IMR-90 (cell line): Measurements from ENCODE around the gene SIAH3. TPM values are rescaled to one million over a fixed set of nuclear protein-coding genes. Genes with fewer than 3 reads are reported as not detected.

ENCODE experiments used
- ATAC-seq: fragments of 200-7000 bp; cut with Tn5 transposase; 2 replicates; pipeline ENCODE4 v1.9.1; 2020; ENCODE audit warnings: low read depth, mild to moderate bottlenecking, moderate library complexity
- BruUV-seq: library from RNA; stranded (reverse); fragments of 400-500 nt; replicated peaks from 2 replicates; lab custom pipeline; 2021; lab: Mats Ljungman, UMichigan
- CTCF ChIA-PET: fragments of 300-600 bp; formaldehyde crosslinking; extraction: SDS; loops from one replicate; lab custom pipeline; 2021; ENCODE audit warnings: antibody characterized with exemption; lab: Yijun Ruan, JAX
- POLR2A ChIA-PET: fragments of 300-600 bp; sonication (Branson Sonifier 250); formaldehyde crosslinking; loops from one replicate; lab custom pipeline; 2022; ENCODE audit warnings: antibody characterized with exemption; ENCODE audit not compliant: unreplicated experiment; lab: Charles Lee
- DNase-seq: peaks from one replicate; pipeline ENCODE4 v3.0.0; 2013
- H2AFZ ChIP-seq: replicated peaks from 2 replicates; pipeline ENCODE3; 2013; ENCODE audit warnings: low read length, mild to moderate bottlenecking; ENCODE audit not compliant: poor library complexity
- H2AK5ac ChIP-seq: 2 replicates; pipeline ENCODE4 v1.6.1; 2013; ENCODE audit warnings: low read depth, low read length, inconsistent platforms
- H2AK9ac ChIP-seq: replicated peaks from 2 replicates; pipeline ENCODE3; 2013; ENCODE audit warnings: mild to moderate bottlenecking, low read depth, low read length, moderate library complexity; ENCODE audit not compliant: poor library complexity
- H2BK120ac ChIP-seq: 2 replicates; pipeline ENCODE4 v1.6.1; 2013; ENCODE audit warnings: low read depth, low read length, inconsistent platforms
- H2BK15ac ChIP-seq: 3 replicates; pipeline ENCODE4 v1.6.1; 2013; ENCODE audit warnings: low read depth, low read length, inconsistent platforms
- H2BK20ac ChIP-seq: 2 replicates; pipeline ENCODE4 v1.6.1; 2013; ENCODE audit warnings: low read depth, mild to moderate bottlenecking, inconsistent platforms, low read length, moderate library complexity
- H2BK5ac ChIP-seq: 2 replicates; pipeline ENCODE4 v1.6.1; 2013; ENCODE audit warnings: mild to moderate bottlenecking, low read depth, low read length, inconsistent platforms; ENCODE audit not compliant: poor library complexity, severe bottlenecking
- H3K14ac ChIP-seq: replicated peaks from 2 replicates; pipeline ENCODE4 v1.6.1; 2013; ENCODE audit warnings: low read depth, low read length, inconsistent platforms
- H3K18ac ChIP-seq: 2 replicates; pipeline ENCODE4 v1.6.1; 2013; ENCODE audit warnings: low read depth, low read length, control low read depth
- H3K23ac ChIP-seq: 2 replicates; pipeline ENCODE4 v1.6.1; 2013; ENCODE audit warnings: low read depth, low read length, inconsistent platforms
- H3K27ac ChIP-seq: 2 replicates; pipeline ENCODE4 v1.5.1; 2013; ENCODE audit warnings: mild to moderate bottlenecking, control low read depth, low read length; ENCODE audit not compliant: insufficient read depth
- H3K27me3 ChIP-seq: 2 replicates; pipeline ENCODE4 v1.6.1; 2013; ENCODE audit warnings: low read length; ENCODE audit not compliant: control insufficient read depth, insufficient read depth
- H3K36me3 ChIP-seq: 2 replicates; pipeline ENCODE4 v1.6.1; 2013; ENCODE audit warnings: low read length, mixed read lengths; ENCODE audit not compliant: control insufficient read depth, insufficient read depth
- H3K4ac ChIP-seq: 2 replicates; pipeline ENCODE4 v1.6.1; 2013; ENCODE audit warnings: low read depth, low read length, inconsistent platforms
- H3K4me1 ChIP-seq: 2 replicates; pipeline ENCODE4 v1.6.1; 2013; ENCODE audit warnings: low read length, mixed read lengths; ENCODE audit not compliant: control insufficient read depth, insufficient read depth
- H3K4me2 ChIP-seq: 2 replicates; pipeline ENCODE4 v1.6.1; 2013; ENCODE audit warnings: low read depth, mild to moderate bottlenecking, control low read depth, low read length, moderate library complexity
- H3K4me3 ChIP-seq: 2 replicates; pipeline ENCODE4 v1.5.1; 2013; ENCODE audit warnings: low read depth, mild to moderate bottlenecking, control low read depth, low read length, moderate library complexity; ENCODE audit not compliant: insufficient read depth
- H3K56ac ChIP-seq: 2 replicates; pipeline ENCODE4 v1.6.1; 2013; ENCODE audit warnings: low read length, inconsistent platforms; ENCODE audit not compliant: insufficient read depth; ENCODE audit errors: extremely low read depth
- H3K79me1 ChIP-seq, 2 experiments: 2 replicates each; pipeline ENCODE4 v1.6.1; 2013; ENCODE audit warnings: low read length in 2 of 2, inconsistent platforms in 1 of 2, low read depth in 1 of 2
- H3K9ac ChIP-seq: 2 replicates; pipeline ENCODE4 v1.6.1; 2013; ENCODE audit warnings: low read depth, low read length, control low read depth
- H3K9me1 ChIP-seq: 2 replicates; pipeline ENCODE4 v1.6.1; 2013; ENCODE audit warnings: low read length, inconsistent platforms; ENCODE audit not compliant: insufficient read depth
- H3K9me3 ChIP-seq: 2 replicates; pipeline ENCODE4 v1.6.1; 2013; ENCODE audit warnings: low read length; ENCODE audit not compliant: control insufficient read depth, insufficient read depth
- H4K20me1 ChIP-seq: 2 replicates; pipeline ENCODE4 v1.6.1; 2013; ENCODE audit warnings: low read length, inconsistent platforms; ENCODE audit not compliant: insufficient read depth
- H4K5ac ChIP-seq: 2 replicates; pipeline ENCODE4 v1.6.1; 2013; ENCODE audit warnings: mild to moderate bottlenecking, low read depth, low read length, control low read depth
- H4K8ac ChIP-seq, 2 experiments: 2 replicates each; pipeline ENCODE4 v1.6.1; 2013; ENCODE audit warnings: low read depth in 2 of 2, low read length in 2 of 2, control low read depth in 1 of 2, inconsistent platforms in 1 of 2
- H4K91ac ChIP-seq: 2 replicates; pipeline ENCODE4 v1.6.1; 2013; ENCODE audit warnings: low read depth, low read length, inconsistent platforms; ENCODE audit not compliant: insufficient read depth
- BHLHE40 ChIP-seq: fragments of 150-350 bp; IDR thresholded peaks from 2 replicates; pipeline ENCODE4 v1.6.1; 2016; ENCODE audit warnings: mild to moderate bottlenecking, low read depth, low read length
- CEBPB ChIP-seq: IDR thresholded peaks from 2 replicates; pipeline ENCODE4 v1.6.1; 2012; ENCODE audit warnings: low read depth, low read length, improper control_type of control experiment
- CHD1 ChIP-seq: IDR thresholded peaks from 2 replicates; pipeline ENCODE4 v1.6.1; 2012; ENCODE audit warnings: low read depth, low read length, improper control_type of control experiment
- CTCF ChIP-seq: conservative IDR thresholded peaks from 2 replicates; pipeline ENCODE4 v1.5.1; 2012; ENCODE audit warnings: mild to moderate bottlenecking, low read depth, low read length, improper control_type of control experiment
- ELK1 ChIP-seq: fragments of 150-350 bp; IDR thresholded peaks from 2 replicates; pipeline ENCODE4 v1.6.1; 2016; ENCODE audit warnings: low read depth, mild to moderate bottlenecking, low read length, moderate library complexity, borderline replicate concordance
- FOS ChIP-seq: fragments of 150-350 bp; IDR thresholded peaks from 2 replicates; pipeline ENCODE4 v1.6.1; 2016; ENCODE audit warnings: low read depth, low read length
- MAFK ChIP-seq: IDR thresholded peaks from 2 replicates; pipeline ENCODE4 v1.6.1; 2012; ENCODE audit warnings: low read depth, low read length, improper control_type of control experiment
- MAZ ChIP-seq: IDR thresholded peaks from 2 replicates; pipeline ENCODE4 v1.6.1; 2012; ENCODE audit warnings: low read depth, mild to moderate bottlenecking, low read length, improper control_type of control experiment, moderate library complexity, borderline replicate concordance
- MXI1 ChIP-seq: IDR thresholded peaks from 2 replicates; pipeline ENCODE4 v1.6.1; 2012; ENCODE audit warnings: low read depth, mild to moderate bottlenecking, low read length, moderate library complexity, borderline replicate concordance
- NFE2L2 ChIP-seq: fragments of 150-350 bp; IDR thresholded peaks from 2 replicates; pipeline ENCODE4 v1.6.1; 2016; ENCODE audit warnings: low read depth, mild to moderate bottlenecking, low read length
- POLR2A ChIP-seq: IDR thresholded peaks from 2 replicates; pipeline ENCODE4 v1.6.1; 2012; ENCODE audit warnings: mild to moderate bottlenecking, low read depth, low read length
- RAD21 ChIP-seq: IDR thresholded peaks from 2 replicates; pipeline ENCODE4 v1.6.1; 2012; ENCODE audit warnings: low read length, improper control_type of control experiment
- RCOR1 ChIP-seq: IDR thresholded peaks from 2 replicates; pipeline ENCODE4 v1.6.1; 2012; ENCODE audit warnings: mild to moderate bottlenecking, low read length, improper control_type of control experiment; ENCODE audit not compliant: insufficient replicate concordance
- RFX5 ChIP-seq: IDR thresholded peaks from 2 replicates; pipeline ENCODE4 v1.8.0; 2012; ENCODE audit warnings: low read depth, mild to moderate bottlenecking, low read length, moderate library complexity
- SMC3 ChIP-seq: fragments of 150-350 bp; IDR thresholded peaks from 2 replicates; pipeline ENCODE4 v1.6.1; 2016; ENCODE audit warnings: low read depth, mild to moderate bottlenecking, antibody characterized with exemption, low read length, moderate library complexity
- USF2 ChIP-seq: fragments of 150-350 bp; IDR thresholded peaks from 2 replicates; pipeline ENCODE4 v1.6.1; 2017; ENCODE audit warnings: mild to moderate bottlenecking, antibody characterized with exemption, low read length, low read depth
- WGBS, 2 experiments: methylation state at CpG; one replicate each; pipeline versions ENCODE4 v1.1.5 to v1.1.7; 2013; ENCODE audit warnings: missing lambda C conversion rate in 2 of 2; ENCODE audit not compliant: insufficient read length in 1 of 2; ENCODE audit errors: extremely low coverage in 2 of 2; 5-methylcytosine and 5-hydroxymethylcytosine counted together
- dilution Hi-C: fragments of 300-500 bp; cut with HindIII; formaldehyde crosslinking; loops from one replicate; pipeline ENCODE4 v1.14.3; 2018; ENCODE audit warnings: low sequenced_read_pairs; ENCODE audit not compliant: unreplicated experiment
- in situ Hi-C: fragments of 300-500 bp; cut with MboI; formaldehyde crosslinking; loops from 3 replicates; pipeline ENCODE4 v1.14.3; 2019; ENCODE audit warnings: low sequenced_read_pairs, inconsistent platforms, mixed read lengths
- intact Hi-C: fragments of 100-400 bp; cut with micrococcal nuclease; formaldehyde crosslinking; loops from 2 replicates; pipeline ENCODE4 v1.10.0; 2022
- polyA plus RNA-seq, 3 experiments: library from polyadenylated mRNA; depleted of rRNA; stranded (reverse); fragments of >200 nt; gene quantifications; 2 replicates each; pipeline ENCODE4 v1.2.3, GENCODE V29; 2012; ENCODE audit warnings: low replicate concordance in 1 of 3
- total RNA-seq: library from RNA; depleted of rRNA; stranded (reverse); fragments of >200 nt; gene quantifications from 2 replicates; pipeline ENCODE4 v1.2.3, GENCODE V29; 2012

The SIAH3 gene
- total and polyA plus RNA-seq, 2 of the 4 experiments (the other 2 are of a cell fraction): under 0.01 TPM; not detected in 1

- in situ Hi-C loops (no loop called here), dilution Hi-C loops (no loop called here), intact Hi-C loops (no loop called here)
- no peak overlapping the region for H2BK20ac ChIP-seq
- no peak overlapping the region for H2BK15ac ChIP-seq
- no peaks in the 10 kb centered on the region for H3K9me3 ChIP-seq
- H3K9ac ChIP-seq: no peak overlapping the region
- no peak overlapping the region for H3K4ac ChIP-seq
- no peak overlapping the region for H2BK120ac ChIP-seq
- DNase-seq (no peak), ATAC-seq (no peak)
- no peaks in the 10 kb centered on the region for H4K20me1 ChIP-seq
- no peak overlapping the region for H3K56ac ChIP-seq
- H2AK5ac ChIP-seq: no peak overlapping the region
- H3K9me1 ChIP-seq: no peaks in the 10 kb centered on the region; the same call in 1 of the 2 replicates
- no peak overlapping the region for H4K5ac ChIP-seq
- H3K79me1 ChIP-seq: no peaks in the 10 kb centered on the region
- no peak overlapping the region for H3K4me3 ChIP-seq
- no peak overlapping the region for H2AK9ac ChIP-seq
- H3K23ac ChIP-seq: no peak overlapping the region
- H3K4me2 ChIP-seq: no peak overlapping the region
- no peak overlapping the region for H3K18ac ChIP-seq
- peaks cover 31% of the 10 kb centered on the region for H3K27me3 ChIP-seq
- no peak overlapping the region for H3K14ac ChIP-seq
- no peak overlapping the region for H2AFZ ChIP-seq
- no peak overlapping the region for H2BK5ac ChIP-seq
- H3K27ac ChIP-seq: no peak overlapping the region
- no TSS peak for BruUV-seq
- H3K36me3 ChIP-seq: no peaks in the 10 kb centered on the region
- WGBS, 2 experiments: 80% methylated on average over 1 of the region's 2 CpGs; no CpG with 5 or more reads in 1 of the 2 experiments
- H4K8ac ChIP-seq: no peak overlapping the region
- no peak for TF ChIP-seq ELK1
- TF ChIP-seq NFE2L2: no peak
- TF ChIP-seq USF2: no peak
- TF ChIP-seq MAFK: no peak
- TF ChIP-seq MAZ: no peak
- no peak for TF ChIP-seq RAD21
- no peak for TF ChIP-seq CEBPB
- no peak for TF ChIP-seq RFX5
- no peak for TF ChIP-seq RCOR1
- no peak for TF ChIP-seq POLR2A
- TF ChIP-seq BHLHE40: no peak
- no peak for TF ChIP-seq CHD1
- TF ChIP-seq MXI1: no peak
- TF ChIP-seq CTCF: no peak
- no peak for TF ChIP-seq FOS
- TF ChIP-seq SMC3: no peak
- no peak overlapping the region for H4K91ac ChIP-seq
- H3K4me1 ChIP-seq: no peaks in the 10 kb centered on the region
- CTCF ChIA-PET: interaction anchor here (0.6 kb wide), 1 partner anchor 1278 kb away, joined by 3 read pairs; no protein-coding TSS in a partner anchor
- POLR2A ChIA-PET: no interaction called here
These were observed 64.2 kb downstream of the SIAH3 start for GRCh38 chr13:45787346-45787745.
